Measurements from ENCODE around the gene CTAG1A. TPM values are rescaled to one million over a fixed set of nuclear protein-coding genes. Genes with fewer than 3 reads are reported as not detected.
"Not testable (repeated sequence)": the region's sequence is repeated elsewhere in the genome, so short reads cannot be mapped to it uniquely, and the experiment has no call there.

The CTAG1A gene
- polyA plus RNA-seq, 12 donors = not detected

DNA sequence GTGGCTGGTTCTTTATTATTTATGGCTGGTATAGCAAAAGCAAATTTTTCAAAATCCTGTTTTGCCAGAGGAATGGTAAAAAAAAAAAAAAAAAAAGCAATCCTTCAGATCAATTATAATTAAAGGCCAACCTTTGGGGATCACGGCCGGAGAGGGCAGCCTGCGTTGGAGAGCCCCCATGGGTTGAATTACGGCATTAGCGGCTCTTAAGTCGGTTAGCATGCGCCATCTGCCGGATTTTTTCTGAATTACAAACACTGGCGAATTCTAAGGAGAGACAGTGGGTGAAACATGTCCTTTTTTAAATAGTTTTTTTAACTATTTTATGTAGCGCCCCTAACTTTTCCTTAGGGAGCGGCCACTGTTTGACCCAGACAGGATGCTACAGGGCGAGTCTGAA, 28.7 kb downstream of the CTAG1A start:
- not testable (repeated sequence) for DNase-seq

DNA sequence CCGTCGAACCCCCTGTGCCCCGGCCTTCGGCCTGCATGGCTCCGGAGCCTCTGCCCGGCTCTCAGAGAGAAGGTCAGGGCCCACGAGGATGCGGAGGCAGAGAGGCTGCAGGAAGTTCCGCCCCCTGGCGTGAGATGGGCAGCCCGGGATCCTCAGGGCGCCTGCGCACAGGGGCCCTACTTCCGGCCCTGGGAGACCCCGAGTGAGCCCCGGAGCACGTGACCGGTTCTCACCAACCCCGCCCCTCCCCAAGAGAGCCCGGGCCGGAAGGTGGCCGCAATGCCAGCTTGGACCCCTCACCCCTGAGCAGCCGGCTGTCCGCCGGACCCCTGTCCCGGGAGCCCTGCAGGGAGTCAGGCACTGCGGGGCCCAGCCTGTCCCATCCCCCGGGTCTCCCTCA, 34.2 kb downstream of the CTAG1A start, which contains the start of gene CTAG1B:
Gene CTAG1B (minus strand): TSS at position 101 of the 400 bp plus-strand sequence. CDS start 64 bp downstream, at position 37.
- DNase-seq = not testable (repeated sequence)

GRCh38 chrX:154620767-154621414, 36.0 kb downstream of the CTAG1A start:
- not testable (repeated sequence) for DNase-seq

GRCh38 chrX:154628960-154629359, 44.0 kb downstream of the CTAG1A start:
- not testable (repeated sequence) for DNase-seq

DNA sequence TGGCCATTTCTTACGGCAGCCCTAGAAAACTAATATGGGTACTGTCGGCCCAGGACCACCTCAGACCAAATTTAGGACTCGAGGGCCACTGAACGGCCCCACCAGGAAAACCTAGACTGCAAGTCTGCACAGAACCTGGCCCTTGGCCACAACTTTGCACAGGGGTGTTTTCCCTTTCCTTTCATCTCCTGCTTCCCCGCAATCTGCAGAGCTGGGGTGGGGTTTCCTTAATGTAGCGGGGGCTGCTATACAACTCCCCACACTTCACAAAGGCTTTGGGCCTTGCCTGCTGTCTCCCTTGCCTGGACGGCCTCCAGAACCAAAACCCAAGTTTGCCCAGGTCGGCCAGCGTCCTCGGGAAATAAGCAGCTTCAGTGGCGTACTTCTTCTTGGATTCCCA, 46.0 kb downstream of the CTAG1A start:
- DNase-seq = not testable (repeated sequence)

GRCh38 chrX:154633661-154634060, 48.7 kb downstream of the CTAG1A start:
- DNase-seq = not testable (repeated sequence)

Other genes starting within 250 kb of the CTAG1A start
- 100 to 1,000 TPM in 11 of 12 donors, 10 to 100 TPM in 1; 54.4 to 509 (median 215) TPM for gene FLNA, start 210.5 kb upstream of the CTAG1A start, polyA plus RNA-seq (ENCODE audit: insufficient read length in 12 of 12)
- gene EMD, start 205.8 kb upstream of the CTAG1A start, polyA plus RNA-seq (ENCODE audit: insufficient read length in 12 of 12) = 100 to 1,000 TPM in 1 of 12 donors, 10 to 100 TPM in 10, not detected in 1; 36.2 to 121 (median 46.3) TPM
- 1,000 to 10,000 TPM; 1,129 to 5,997 (median 5,399) TPM for gene RPL10, start 186.8 kb upstream of the CTAG1A start, polyA plus RNA-seq (ENCODE audit: insufficient read length in 12 of 12)
- gene DNASE1L1, start 175.9 kb upstream of the CTAG1A start, polyA plus RNA-seq (ENCODE audit: insufficient read length in 12 of 12) = 10 to 100 TPM in 11 of 12 donors, not detected in 1; 14.4 to 51.4 (median 34.6) TPM
- gene TAFAZZIN, start 173.6 kb upstream of the CTAG1A start, polyA plus RNA-seq (ENCODE audit: insufficient read length in 12 of 12) = 10 to 100 TPM in 11 of 12 donors, not detected in 1; 20.0 to 36.3 (median 25.5) TPM
- gene ATP6AP1, start 156.5 kb upstream of the CTAG1A start, polyA plus RNA-seq (ENCODE audit: insufficient read length in 12 of 12) = 10 to 100 TPM in 11 of 12 donors, not detected in 1; 53.5 to 75.1 (median 59.0) TPM
- 100 to 1,000 TPM in 2 of 12 donors, 10 to 100 TPM in 9, not detected in 1; 70.4 to 137 (median 83.8) TPM for gene GDI1, start 148.0 kb upstream of the CTAG1A start, polyA plus RNA-seq (ENCODE audit: insufficient read length in 12 of 12)
- gene FAM50A, start 141.0 kb upstream of the CTAG1A start, polyA plus RNA-seq (ENCODE audit: insufficient read length in 12 of 12) = 10 to 100 TPM in 11 of 12 donors, not detected in 1; 47.6 to 88.9 (median 54.2) TPM
- 10 to 100 TPM in 10 of 12 donors, 1 to 10 TPM in 1, not detected in 1; 6.7 to 67.7 (median 38.3) TPM for gene PLXNA3, start 126.9 kb upstream of the CTAG1A start, polyA plus RNA-seq (ENCODE audit: insufficient read length in 12 of 12)
- gene LAGE3, start 105.9 kb upstream of the CTAG1A start, polyA plus RNA-seq (ENCODE audit: insufficient read length in 12 of 12) = 10 to 100 TPM in 7 of 12 donors, 1 to 10 TPM in 4, not detected in 1; 6.6 to 21.3 (median 10.2) TPM
- 10 to 100 TPM in 11 of 12 donors, not detected in 1; 16.7 to 29.2 (median 21.2) TPM for gene UBL4A, start 98.5 kb upstream of the CTAG1A start, polyA plus RNA-seq (ENCODE audit: insufficient read length in 12 of 12)
- 10 to 100 TPM in 7 of 12 donors, 1 to 10 TPM in 4, not detected in 1; 9.6 to 20.6 (median 11.8) TPM for gene SLC10A3, start 94.5 kb upstream of the CTAG1A start, polyA plus RNA-seq (ENCODE audit: insufficient read length in 12 of 12)
- gene FAM3A, start 68.9 kb upstream of the CTAG1A start, polyA plus RNA-seq (ENCODE audit: insufficient read length in 12 of 12) = 10 to 100 TPM in 11 of 12 donors, not detected in 1; 19.6 to 87.7 (median 25.8) TPM
- 10 to 100 TPM in 8 of 12 donors, 1 to 10 TPM in 3, not detected in 1; 8.5 to 41.0 (median 11.9) TPM for gene G6PD, start 38.3 kb upstream of the CTAG1A start, polyA plus RNA-seq (ENCODE audit: insufficient read length in 12 of 12)
- gene IKBKG, start 37.5 kb upstream of the CTAG1A start, polyA plus RNA-seq (ENCODE audit: insufficient read length in 12 of 12) = 10 to 100 TPM in 10 of 12 donors, 1 to 10 TPM in 1, not detected in 1; 9.6 to 16.6 (median 12.3) TPM
- gene CTAG1B, start 34.1 kb downstream of the CTAG1A start, polyA plus RNA-seq (ENCODE audit: insufficient read length in 12 of 12) = not detected
- not detected for gene CTAG2, start 68.4 kb downstream of the CTAG1A start, polyA plus RNA-seq (ENCODE audit: insufficient read length in 12 of 12)
- gene GAB3, start 165.9 kb downstream of the CTAG1A start, polyA plus RNA-seq (ENCODE audit: insufficient read length in 12 of 12) = 10 to 100 TPM in 1 of 12 donors, 1 to 10 TPM in 10, not detected in 1; 3.9 to 17.1 (median 6.4) TPM
- 10 to 100 TPM in 11 of 12 donors, not detected in 1; 30.7 to 73.0 (median 39.4) TPM for gene DKC1, start 177.7 kb downstream of the CTAG1A start, polyA plus RNA-seq (ENCODE audit: insufficient read length in 12 of 12)
- 10 to 100 TPM in 11 of 12 donors, not detected in 1; 13.0 to 51.0 (median 19.6) TPM for gene MPP1, start 220.4 kb downstream of the CTAG1A start, polyA plus RNA-seq (ENCODE audit: insufficient read length in 12 of 12)
- not detected for gene SMIM9, start 249.5 kb downstream of the CTAG1A start, polyA plus RNA-seq (ENCODE audit: insufficient read length in 12 of 12)

Measured in muscle of arm (tissue), 12 donors.